ENCODE data around the gene FOXD4. TPM values are rescaled to one million over a fixed set of nuclear protein-coding genes. Genes with fewer than 3 reads are reported as not detected.
"Not testable (repeated sequence)": the region's sequence is repeated elsewhere in the genome, so short reads cannot be mapped to it uniquely, and the experiment has no call there.

Gene FOXD4
- total RNA-seq, 8 experiments from 2014 or later = 0.09 to 2.3 (median 0.63) TPM; not detected in 1

DNA sequence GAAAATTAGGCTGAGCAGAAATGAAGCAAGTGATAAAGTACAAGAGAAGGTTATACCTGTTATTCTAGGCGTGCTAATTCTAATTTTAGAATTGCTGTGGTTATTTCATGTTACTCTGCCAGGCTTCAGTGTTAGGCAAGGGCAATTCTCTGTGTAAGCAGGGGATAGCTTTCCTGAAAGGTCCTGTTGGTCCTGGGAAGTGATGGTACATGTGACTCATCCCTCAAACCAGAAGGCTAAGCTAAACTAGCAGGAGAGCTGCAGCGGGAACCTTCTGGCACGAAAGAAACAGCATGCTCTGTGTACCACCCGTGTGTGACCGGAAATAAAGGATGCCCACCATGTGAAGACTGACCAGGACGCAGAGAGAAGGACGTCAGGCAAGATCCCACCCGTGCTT lies 8.7 kb downstream of the FOXD4 start:
- no CpG with 5 or more reads among the region's 8 CpGs for WGBS, 10 experiments
- in situ Hi-C loops (cut with MboI; ENCODE audit: low pct_unique_long_range_greater_than_20kb in 2 of 9, low sequenced_read_pairs in 9 of 9, unreplicated experiment in 9 of 9); H3K4me1 ChIP-seq (replicated peaks in 1 of 2); H3K27ac ChIP-seq; H3K4me3 ChIP-seq; ATAC-seq (replicated peaks in 6 of 8): not testable (repeated sequence)

GRCh38 chr9:108742-109495 lies 9.3 kb downstream of the FOXD4 start:
- WGBS, 10 experiments = no CpG with 5 or more reads among the region's 22 CpGs
- H3K4me3 ChIP-seq; H3K27ac ChIP-seq; H3K4me1 ChIP-seq (replicated peaks in 1 of 2); ATAC-seq (replicated peaks in 6 of 8); in situ Hi-C loops (cut with MboI; ENCODE audit: low pct_unique_long_range_greater_than_20kb in 2 of 9, low sequenced_read_pairs in 9 of 9, unreplicated experiment in 9 of 9): not testable (repeated sequence)

DNA sequence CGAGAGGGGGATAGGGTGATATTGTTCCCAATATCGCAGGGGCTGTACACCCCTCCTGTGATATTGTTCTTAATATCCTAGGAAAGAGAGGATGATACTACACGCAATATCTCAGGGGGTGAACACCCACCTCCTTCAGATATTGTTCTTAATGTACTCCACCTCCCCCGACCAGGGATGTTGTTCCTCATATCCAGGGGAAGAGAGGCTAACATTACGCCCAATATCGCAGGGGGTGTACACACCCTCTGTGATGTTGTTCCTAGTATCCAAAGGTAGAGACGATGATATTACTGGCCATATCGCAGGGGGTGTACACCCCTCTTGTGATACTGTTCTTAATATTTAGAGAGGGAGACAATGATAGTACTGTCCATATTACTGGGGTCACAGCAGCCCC lies 12.2 kb downstream of the FOXD4 start:
- H3K27ac ChIP-seq; in situ Hi-C loops (cut with MboI; ENCODE audit: low pct_unique_long_range_greater_than_20kb in 2 of 9, low sequenced_read_pairs in 9 of 9, unreplicated experiment in 9 of 9); H3K4me1 ChIP-seq (replicated peaks in 1 of 2); H3K4me3 ChIP-seq; ATAC-seq (replicated peaks in 6 of 8): not testable (repeated sequence)
- WGBS, 10 experiments = 50% methylated on average over 1 of the region's 8 CpGs; no CpG with 5 or more reads in 9 of the 10 experiments

DNA sequence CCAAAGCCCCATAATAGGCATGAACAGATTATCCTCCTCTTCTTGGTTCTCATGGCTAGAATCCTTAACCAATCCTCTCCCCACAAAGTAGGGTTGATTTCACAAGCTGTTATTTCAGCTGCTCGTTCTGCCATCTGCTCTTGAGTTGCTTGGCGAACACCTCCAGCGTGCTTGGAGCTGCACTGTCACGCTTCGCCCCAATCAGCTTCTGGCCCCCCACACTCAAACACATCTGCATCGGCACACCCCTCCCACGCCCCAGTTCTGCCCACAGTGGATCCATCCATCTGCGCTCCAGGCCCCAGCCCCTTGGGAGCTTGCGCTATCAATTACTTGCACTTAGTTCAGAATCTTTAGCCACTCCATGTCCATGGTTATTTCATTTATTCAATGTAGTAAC lies 17.8 kb downstream of the FOXD4 start:
- H3K27ac ChIP-seq; H3K4me3 ChIP-seq; ATAC-seq (replicated peaks in 6 of 8); H3K4me1 ChIP-seq (replicated peaks in 1 of 2); in situ Hi-C loops (cut with MboI; ENCODE audit: low pct_unique_long_range_greater_than_20kb in 2 of 9, low sequenced_read_pairs in 9 of 9, unreplicated experiment in 9 of 9): not testable (repeated sequence)
- no CpG with 5 or more reads among the region's 9 CpGs for WGBS, 10 experiments

- H3K4me3 ChIP-seq; H3K27ac ChIP-seq; in situ Hi-C loops (cut with MboI; ENCODE audit: low pct_unique_long_range_greater_than_20kb in 2 of 9, low sequenced_read_pairs in 9 of 9, unreplicated experiment in 9 of 9); H3K4me1 ChIP-seq (replicated peaks in 1 of 2); ATAC-seq (replicated peaks in 6 of 8): not testable (repeated sequence)
- 60% methylated on average over 3 of the region's 6 CpGs; no CpG with 5 or more reads in 9 of the 10 experiments for WGBS, 10 experiments
Measured at GRCh38 chr9:99867-100266, 18.4 kb downstream of the FOXD4 start.

GRCh38 chr9:98775-99174 lies 19.4 kb downstream of the FOXD4 start:
- ATAC-seq (replicated peaks in 6 of 8); H3K27ac ChIP-seq; in situ Hi-C loops (cut with MboI; ENCODE audit: low pct_unique_long_range_greater_than_20kb in 2 of 9, low sequenced_read_pairs in 9 of 9, unreplicated experiment in 9 of 9); H3K4me3 ChIP-seq; H3K4me1 ChIP-seq (replicated peaks in 1 of 2): not testable (repeated sequence)
- WGBS, 10 experiments = 17 to 80% methylated on average over 1 of the region's 3 CpGs; no CpG with 5 or more reads in 8 of the 10 experiments

DNA sequence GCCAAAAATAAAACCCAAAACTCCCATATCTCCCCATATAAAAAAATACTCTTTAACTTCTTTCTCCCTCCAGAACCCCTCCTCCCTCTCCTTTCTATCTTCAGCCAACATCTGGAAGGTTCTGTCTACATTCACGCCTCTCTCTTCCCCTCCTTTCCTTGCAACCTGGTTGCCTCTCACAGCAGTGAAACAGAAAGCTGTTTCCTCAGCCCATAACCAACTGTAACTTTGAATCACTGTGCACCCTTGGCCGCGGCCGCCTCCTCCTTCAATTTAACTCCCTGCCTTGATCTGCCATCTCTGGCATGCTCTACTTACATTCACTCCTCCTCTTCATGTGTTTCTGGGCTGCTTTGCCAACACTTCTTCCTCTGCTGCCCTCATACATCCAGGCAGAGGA lies 23.2 kb downstream of the FOXD4 start:
- H3K4me1 ChIP-seq (replicated peaks in 1 of 2); H3K27ac ChIP-seq; in situ Hi-C loops (cut with MboI; ENCODE audit: low pct_unique_long_range_greater_than_20kb in 2 of 9, low sequenced_read_pairs in 9 of 9, unreplicated experiment in 9 of 9); H3K4me3 ChIP-seq: not testable (repeated sequence)
- ATAC-seq (replicated peaks in 6 of 8) = peak in 1 of 8 experiments; percentile 51
- no CpG with 5 or more reads among the region's 4 CpGs for WGBS, 10 experiments

DNA sequence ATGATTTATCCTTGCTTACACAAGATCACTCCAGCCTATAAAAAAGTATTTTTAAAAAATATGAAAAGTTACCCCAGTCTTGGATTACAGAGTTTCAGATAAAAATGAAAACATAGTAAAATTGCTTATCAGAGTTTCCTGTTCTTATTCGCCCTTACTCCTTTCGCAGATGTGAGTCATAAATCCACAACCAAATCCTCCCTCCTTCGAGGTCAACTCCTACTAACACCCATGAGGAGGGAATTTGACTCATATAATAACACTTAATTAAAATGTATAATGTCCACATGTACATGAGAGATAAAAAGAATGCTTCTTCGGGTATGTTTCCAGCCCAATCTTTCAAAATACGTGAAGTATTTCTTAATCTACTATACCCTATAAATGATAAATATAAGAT lies 23.9 kb downstream of the FOXD4 start:
- H3K27ac ChIP-seq; H3K4me1 ChIP-seq (replicated peaks in 1 of 2); in situ Hi-C loops (cut with MboI; ENCODE audit: low pct_unique_long_range_greater_than_20kb in 2 of 9, low sequenced_read_pairs in 9 of 9, unreplicated experiment in 9 of 9); H3K4me3 ChIP-seq: not testable (repeated sequence)
- peak in 2 of 8 experiments; percentile 81 to 90 for ATAC-seq (replicated peaks in 6 of 8)
- WGBS, 10 experiments = no CpG with 5 or more reads among the region's 5 CpGs

GRCh38 chr9:93909-94308 lies 24.3 kb downstream of the FOXD4 start:
- H3K27ac ChIP-seq; H3K4me3 ChIP-seq; H3K4me1 ChIP-seq (replicated peaks in 1 of 2); in situ Hi-C loops (cut with MboI; ENCODE audit: low pct_unique_long_range_greater_than_20kb in 2 of 9, low sequenced_read_pairs in 9 of 9, unreplicated experiment in 9 of 9): not testable (repeated sequence)
- no CpG with 5 or more reads among the region's 5 CpGs for WGBS, 10 experiments
- peak in 1 of 8 experiments; percentile 13 for ATAC-seq (replicated peaks in 6 of 8)

DNA sequence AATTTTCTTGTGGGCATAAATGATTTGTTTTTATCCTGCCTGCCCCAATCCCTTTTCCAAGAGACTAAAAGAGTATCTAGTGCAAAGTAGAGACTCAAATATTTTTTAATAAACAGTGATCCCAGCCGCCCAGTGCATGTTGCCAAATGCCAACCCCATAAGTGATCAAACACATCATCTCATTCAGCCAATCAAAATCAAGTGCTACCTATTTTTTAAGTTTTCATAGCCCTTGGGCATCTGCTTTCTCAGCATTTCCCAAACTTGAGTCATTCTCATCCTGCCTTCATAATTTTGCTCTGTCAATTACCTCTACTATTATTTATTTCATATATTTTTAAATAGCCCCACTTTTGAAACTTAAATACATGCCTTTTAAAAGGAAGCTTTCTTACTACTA lies 27.4 kb downstream of the FOXD4 start:
- ATAC-seq (replicated peaks in 6 of 8); H3K4me3 ChIP-seq; H3K27ac ChIP-seq; H3K4me1 ChIP-seq (replicated peaks in 1 of 2); in situ Hi-C loops (cut with MboI; ENCODE audit: low pct_unique_long_range_greater_than_20kb in 2 of 9, low sequenced_read_pairs in 9 of 9, unreplicated experiment in 9 of 9): not testable (repeated sequence)
- 40% methylated on average over 1 of the region's 1 CpG; no CpG with 5 or more reads in 9 of the 10 experiments for WGBS, 10 experiments

DNA sequence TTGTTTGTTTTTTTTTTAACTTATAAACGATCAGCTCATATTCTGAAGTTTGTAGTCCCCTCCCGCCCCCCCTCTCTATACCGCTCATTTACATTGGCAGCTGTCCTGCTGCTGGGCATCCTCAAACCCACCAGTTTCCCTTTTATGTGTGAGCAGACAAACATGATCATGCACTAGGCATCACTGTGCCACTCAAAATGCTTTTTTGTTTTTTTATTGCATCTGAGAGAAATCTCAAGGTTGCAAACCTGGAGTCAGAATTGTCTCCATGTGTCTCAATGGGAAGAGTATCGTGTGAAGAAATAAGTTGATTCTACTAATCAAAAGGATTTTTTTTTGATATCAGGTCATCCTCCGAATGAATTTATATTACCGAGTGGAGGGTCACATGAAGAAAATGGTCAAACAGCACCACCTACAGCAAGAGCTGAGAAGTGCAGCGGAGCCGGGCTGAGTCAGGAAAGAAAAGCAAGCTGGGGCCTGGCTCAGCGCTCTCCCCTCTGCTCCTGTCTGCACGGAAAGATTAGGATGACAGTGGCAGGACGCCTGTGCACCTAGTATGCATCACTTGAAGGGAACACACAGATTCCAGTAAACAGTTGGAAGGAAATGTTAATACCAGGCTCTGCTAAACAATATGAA lies 29.7 kb downstream of the FOXD4 start:
- H3K27ac ChIP-seq; in situ Hi-C loops (cut with MboI; ENCODE audit: low pct_unique_long_range_greater_than_20kb in 2 of 9, low sequenced_read_pairs in 9 of 9, unreplicated experiment in 9 of 9); H3K4me3 ChIP-seq; H3K4me1 ChIP-seq (replicated peaks in 1 of 2): not testable (repeated sequence)
- WGBS, 10 experiments = 0% methylated on average over 3 of the region's 11 CpGs; no CpG with 5 or more reads in 9 of the 10 experiments
- peak; percentile 81 to 95 (median 89) for ATAC-seq (replicated peaks in 6 of 8)

- H3K4me3 ChIP-seq; in situ Hi-C loops (cut with MboI; ENCODE audit: low pct_unique_long_range_greater_than_20kb in 2 of 9, low sequenced_read_pairs in 9 of 9, unreplicated experiment in 9 of 9); H3K4me1 ChIP-seq (replicated peaks in 1 of 2); H3K27ac ChIP-seq: not testable (repeated sequence)
- WGBS, 10 experiments = no CpG with 5 or more reads among the region's 6 CpGs
- ATAC-seq (replicated peaks in 6 of 8) = peak in 1 of 8 experiments; percentile 38
Measured at GRCh38 chr9:87860-88259, 30.4 kb downstream of the FOXD4 start.

GRCh38 chr9:87105-87504 lies 31.1 kb downstream of the FOXD4 start:
- in situ Hi-C loops (cut with MboI; ENCODE audit: low pct_unique_long_range_greater_than_20kb in 2 of 9, low sequenced_read_pairs in 9 of 9, unreplicated experiment in 9 of 9); H3K4me3 ChIP-seq; H3K4me1 ChIP-seq (replicated peaks in 1 of 2); H3K27ac ChIP-seq: not testable (repeated sequence)
- peak in 2 of 8 experiments; percentile 13 to 45 for ATAC-seq (replicated peaks in 6 of 8)
- WGBS, 10 experiments = no CpG with 5 or more reads among the region's 4 CpGs

GRCh38 chr9:86697-87096 lies 31.5 kb downstream of the FOXD4 start:
- ATAC-seq (replicated peaks in 6 of 8); H3K27ac ChIP-seq; H3K4me3 ChIP-seq; H3K4me1 ChIP-seq (replicated peaks in 1 of 2); in situ Hi-C loops (cut with MboI; ENCODE audit: low pct_unique_long_range_greater_than_20kb in 2 of 9, low sequenced_read_pairs in 9 of 9, unreplicated experiment in 9 of 9): not testable (repeated sequence)

Measured in motor neuron (in vitro differentiated cells).